Caki2 (cell line): ENCODE data around the gene MTUS2. TPM values are rescaled to one million over a fixed set of nuclear protein-coding genes. Genes with fewer than 3 reads are reported as not detected.

ENCODE experiments used
- DNase-seq: peaks from one replicate; pipeline ENCODE4 v3.0.0-alpha.2; 2015; ENCODE audit warnings: low read depth
- in situ Hi-C: cut with HindIII; loops from 2 replicates; pipeline ENCODE4 v1.10.0; 2016; ENCODE audit warnings: low sequenced_read_pairs, low pct_unique_long_range_greater_than_20kb, mixed read lengths
- total RNA-seq: library from RNA; depleted of rRNA; stranded (reverse); fragments of >200 nt; shearing (Covaris generic); gene quantifications from 2 replicates; pipeline ENCODE4 v1.2.3, GENCODE V29; 2014; ENCODE audit warnings: low replicate concordance

Gene MTUS2
- total RNA-seq, 1 experiment from 2014 or later = not detected

GRCh38 chr13:28850226-28850625 is 30.1 kb downstream of the MTUS2 start:
- DNase-seq = no peak
- in situ Hi-C loops = no loop called here

- DNase-seq = no peak
- in situ Hi-C loops = no loop called here
These were observed 31.3 kb downstream of the MTUS2 start for GRCh38 chr13:28851422-28851821.

GRCh38 chr13:28854657-28855056 is 34.5 kb downstream of the MTUS2 start:
- peak; percentile 2 for DNase-seq
- in situ Hi-C loops = no loop called here

GRCh38 chr13:28856287-28856686 is 36.1 kb downstream of the MTUS2 start:
- in situ Hi-C loops = no loop called here
- DNase-seq = no peak

- in situ Hi-C loops = no loop called here
- no peak for DNase-seq
These were observed 38.9 kb downstream of the MTUS2 start for GRCh38 chr13:28859069-28859468.

GRCh38 chr13:28859717-28860116 is 39.6 kb downstream of the MTUS2 start:
- DNase-seq = no peak
- in situ Hi-C loops = no loop called here

GRCh38 chr13:28864544-28864943 is 44.4 kb downstream of the MTUS2 start:
- in situ Hi-C loops = no loop called here
- DNase-seq = no peak

GRCh38 chr13:28865149-28865744 is 45.1 kb downstream of the MTUS2 start:
- no peak for DNase-seq
- in situ Hi-C loops = no loop called here

- no peak for DNase-seq
- in situ Hi-C loops = no loop called here
These were observed 45.8 kb downstream of the MTUS2 start for GRCh38 chr13:28865951-28866350.

GRCh38 chr13:28866932-28867331 is 46.8 kb downstream of the MTUS2 start:
- DNase-seq = no peak
- in situ Hi-C loops = no loop called here

GRCh38 chr13:28867564-28867963 is 47.4 kb downstream of the MTUS2 start:
- no peak for DNase-seq
- in situ Hi-C loops = no loop called here

- in situ Hi-C loops = no loop called here
- DNase-seq = no peak
These were observed 52.5 kb downstream of the MTUS2 start for GRCh38 chr13:28872427-28873176.

- no peak for DNase-seq
- in situ Hi-C loops = no loop called here
These were observed 55.9 kb downstream of the MTUS2 start for GRCh38 chr13:28875846-28876615.

- no peak for DNase-seq
- in situ Hi-C loops = no loop called here
These were observed 57.3 kb downstream of the MTUS2 start for GRCh38 chr13:28877408-28877807.

- DNase-seq = no peak
- in situ Hi-C loops = no loop called here
These were observed 65.0 kb downstream of the MTUS2 start for GRCh38 chr13:28885181-28885580.

GRCh38 chr13:28889086-28889732 is 69.1 kb downstream of the MTUS2 start:
- in situ Hi-C loops = no loop called here
- DNase-seq = no peak

- in situ Hi-C loops = no loop called here
- no peak for DNase-seq
These were observed 70.6 kb downstream of the MTUS2 start for GRCh38 chr13:28890712-28891111.

GRCh38 chr13:28918030-28918429 is 97.9 kb downstream of the MTUS2 start:
- no peak for DNase-seq
- in situ Hi-C loops = no loop called here

- no peak for DNase-seq
- in situ Hi-C loops = no loop called here
These were observed 102.2 kb downstream of the MTUS2 start for GRCh38 chr13:28922341-28922740.
